Measurements from ENCODE around the gene XPC. TPM values are rescaled to one million over a fixed set of nuclear protein-coding genes. Genes with fewer than 3 reads are reported as not detected.
A peak's percentile ranks its signal among the peaks of the same experiment; 100 is the strongest.

Gene XPC
- total and polyA plus RNA-seq, 2 of the 8 experiments (the other 6 are each of a cell fraction or from before 2014, with no cell fraction given): 8.8 to 27.3 TPM

GRCh38 chr3:14126017-14126886, 52.1 kb downstream of the XPC start:
- peak overlapping the region in 2 of 4 experiments; percentile 85; a peak in 3 of 7 replicates for H3K9ac ChIP-seq (replicated peaks in 1 of 4; ENCODE audit: extremely low read depth in 1 of 4, low read depth in 3 of 4, low read length in 3 of 4)
- no peak overlapping the region for H2AK5ac ChIP-seq (ENCODE audit: low read depth, low read length)
- H3K4me3 ChIP-seq (ENCODE audit: extremely low read depth in 1 of 4, insufficient read depth in 2 of 4, low read depth in 3 of 4, low read length in 4 of 4): peak overlapping the region; percentile 90 to 97 (median 91); a peak in 7 of 8 replicates
- H2AFZ ChIP-seq (ENCODE audit: low read length): no peak overlapping the region
- no peak overlapping the region for H3K23ac ChIP-seq (ENCODE audit: insufficient read length)
- POLR2A ChIA-PET (ENCODE audit: partially characterized antibody): interaction anchor here (0.5 to 4.7 kb wide), 17 partner anchors 8 to 242 kb away, joined by 3 to 46 read pairs (median 4); partner anchors contain the start of genes LSM3 and XPC
- no peak overlapping the region for H3K14ac ChIP-seq (ENCODE audit: insufficient read length)
- no peak overlapping the region; the same call in 1 of the 2 replicates for H4K8ac ChIP-seq (ENCODE audit: extremely low read depth, insufficient read depth, low read length)
- H3K18ac ChIP-seq (ENCODE audit: extremely low read depth, low read length): no peak overlapping the region
- peaks cover 6 to 22% (median 15%) of the 10 kb centered on the region in 4 experiments for H3K36me3 ChIP-seq (ENCODE audit: control insufficient read depth in 2 of 4, insufficient read depth in 4 of 4, low read length in 3 of 4)
- peak overlapping the region; percentile 54 for H3K4ac ChIP-seq (replicated peaks; ENCODE audit: insufficient read length, low read depth, low read length)
- TF ChIP-seq YY1 (IDR thresholded peaks at IDR 0.05; ENCODE audit: low read depth, low read length) (no peak), SIRT6 (IDR thresholded peaks at IDR 0.05; ENCODE audit: low read length) (no peak), SAP30 (IDR thresholded peaks at IDR 0.05; ENCODE audit: insufficient read depth, insufficient replicate concordance, low read length) (peak; percentile 5), SP4 (IDR thresholded peaks at IDR 0.05; ENCODE audit: low read length) (no peak)
- no peaks in the 10 kb centered on the region for H3K9me3 ChIP-seq (ENCODE audit: insufficient read depth in 2 of 2, low read depth in 1 of 2, low read length in 1 of 2)
- no peak for FAIRE-seq
- H3K27ac ChIP-seq (ENCODE audit: low read depth, low read length): no peak overlapping the region
- CTCF ChIA-PET (ENCODE audit: partially characterized antibody): interaction anchor here (0.8 to 3.9 kb wide), 11 partner anchors 9 to 590 kb away, joined by 3 to 37 read pairs (median 8); no protein-coding TSS in a partner anchor
- H3K4me2 ChIP-seq (ENCODE audit: insufficient read depth in 1 of 2, low read depth in 2 of 2, low read length in 2 of 2): peak overlapping the region; percentile 96 to 99
- peaks cover 0 to 14% (median 10%) of the 10 kb centered on the region in 4 experiments; a peak in 6 of 7 replicates for H3K4me1 ChIP-seq (replicated peaks in 1 of 4; ENCODE audit: control insufficient read depth in 3 of 4, insufficient read depth in 4 of 4, low read length in 3 of 4)
- no peak overlapping the region for H3K56ac ChIP-seq (replicated peaks; ENCODE audit: insufficient read length, low read depth, low read length)
- peaks cover 7 to 33% of the 10 kb centered on the region in 2 experiments for H3K79me2 ChIP-seq (ENCODE audit: control insufficient read depth in 1 of 2, insufficient read depth in 2 of 2, low read length in 2 of 2)
- H4K5ac ChIP-seq (ENCODE audit: insufficient read length, low read depth, low read length): no peak overlapping the region
- no peak overlapping the region for H2BK15ac ChIP-seq (ENCODE audit: low read length)
- H4K20me1 ChIP-seq (replicated peaks in 1 of 2; ENCODE audit: control insufficient read depth in 1 of 2, insufficient read depth in 2 of 2, low read length in 2 of 2): peaks cover 2 to 15% of the 10 kb centered on the region in 2 experiments
- no peak overlapping the region for H2BK5ac ChIP-seq (ENCODE audit: low read depth, low read length)
- peak in 1 of 2 experiments; percentile 19 for DNase-seq (ENCODE audit: low read depth in 1 of 2, low spot score in 2 of 2)
- WGBS, 2 experiments (ENCODE audit: extremely low coverage in 1 of 2, insufficient coverage in 1 of 2, insufficient read length in 1 of 2, insufficient replicate concordance in 2 of 2, low coverage in 1 of 2, low lambda C conversion rate in 2 of 2, missing lambda C conversion rate in 1 of 2): 75% methylated on average over 11 of the region's 11 CpGs; no CpG with 5 or more reads in 1 of the 2 experiments
- peaks cover 14% of the 10 kb centered on the region for H3K79me1 ChIP-seq (ENCODE audit: low read depth, low read length)
- H3K23me2 ChIP-seq (ENCODE audit: low read depth, low read length): peaks cover 14% of the 10 kb centered on the region
- no peak overlapping the region for H2BK20ac ChIP-seq (ENCODE audit: low read length)
- H2BK120ac ChIP-seq (replicated peaks; ENCODE audit: low read depth, low read length): no peak overlapping the region
- no peak overlapping the region for H4K91ac ChIP-seq (replicated peaks; ENCODE audit: insufficient read length, low read length)
- no peaks in the 10 kb centered on the region for H3K27me3 ChIP-seq (replicated peaks in 1 of 4; ENCODE audit: control insufficient read depth in 3 of 4, extremely low read depth in 1 of 4, insufficient read depth in 3 of 4, low read length in 3 of 4)
- H2BK12ac ChIP-seq (ENCODE audit: low read depth, low read length): no peak overlapping the region

Measured in H1 (cell line).